IPS DF 6.9 (cell line): ENCODE data around the gene PDE4D.
"Not testable (repeated sequence)": the region's sequence is repeated elsewhere in the genome, so short reads cannot be mapped to it uniquely, and the experiment has no call there.

Experiments used
- DNase-seq: peaks from one replicate; pipeline ENCODE4 v3.0.0-alpha.2; 2013; ENCODE audit warnings: low read depth, low spot score
- H3K27ac ChIP-seq: one replicate; pipeline ENCODE4 v1.5.1; 2013; ENCODE audit warnings: low read length, control low read depth
- H3K27me3 ChIP-seq: 2 replicates; pipeline ENCODE4 v1.6.1; 2013; ENCODE audit warnings: mild to moderate bottlenecking, low read length; ENCODE audit not compliant: control insufficient read depth, insufficient read depth
- H3K36me3 ChIP-seq: 2 replicates; pipeline ENCODE4 v1.6.1; 2013; ENCODE audit warnings: low read length; ENCODE audit not compliant: control insufficient read depth, insufficient read depth
- H3K4me1 ChIP-seq: 2 replicates; pipeline ENCODE4 v1.6.1; 2013; ENCODE audit warnings: low read length; ENCODE audit not compliant: control insufficient read depth, insufficient read depth
- H3K4me3 ChIP-seq: 2 replicates; pipeline ENCODE4 v1.5.1; 2013; ENCODE audit warnings: mild to moderate bottlenecking, low read length
- H3K9me3 ChIP-seq: 2 replicates; pipeline ENCODE4 v1.6.1; 2013; ENCODE audit warnings: low read length, inconsistent platforms; ENCODE audit not compliant: control insufficient read depth, insufficient read depth
- WGBS: extraction: QIAGEN DNeasy Blood & Tissue Kit; methylation state at CpG from one replicate; pipeline ENCODE4 v1.1.7; 2013; ENCODE audit warnings: mixed read lengths, missing lambda C conversion rate; ENCODE audit not compliant: insufficient read length, insufficient coverage; 5-methylcytosine and 5-hydroxymethylcytosine counted together

PDE4D gene

GRCh38 chr5:59577485-59577884, 316.0 kb downstream of the PDE4D start:
- Histone ChIP-seq H3K27me3 (no peaks in the 10 kb centered on the region), H3K4me3 (no peak overlapping the region), H3K36me3 (no peaks in the 10 kb centered on the region), H3K9me3 (no peaks in the 10 kb centered on the region), H3K27ac (no peak overlapping the region), H3K4me1 (no peaks in the 10 kb centered on the region)
- no peak for DNase-seq
- WGBS: no CpG with 5 or more reads among the region's 1 CpG

GRCh38 chr5:59575648-59576445, 317.7 kb downstream of the PDE4D start:
- no peak for DNase-seq
- no peak overlapping the region for H3K27ac ChIP-seq
- WGBS: no CpG with 5 or more reads among the region's 3 CpGs
- no peaks in the 10 kb centered on the region for H3K27me3 ChIP-seq
- no peaks in the 10 kb centered on the region for H3K9me3 ChIP-seq
- H3K4me1 ChIP-seq: no peaks in the 10 kb centered on the region; the same call in 1 of the 2 replicates
- no peaks in the 10 kb centered on the region for H3K36me3 ChIP-seq
- no peak overlapping the region for H3K4me3 ChIP-seq

- not testable (repeated sequence) for H3K4me3 ChIP-seq, H3K36me3 ChIP-seq, H3K9me3 ChIP-seq, DNase-seq, H3K4me1 ChIP-seq, H3K27ac ChIP-seq, H3K27me3 ChIP-seq
- no CpG with 5 or more reads among the region's 5 CpGs for WGBS
These were observed 320.0 kb downstream of the PDE4D start for GRCh38 chr5:59573509-59573908.

- no peaks in the 10 kb centered on the region for H3K27me3 ChIP-seq
- H3K4me1 ChIP-seq: peaks cover 3% of the 10 kb centered on the region; the same call in 1 of the 2 replicates
- no peaks in the 10 kb centered on the region for H3K9me3 ChIP-seq
- no peaks in the 10 kb centered on the region for H3K36me3 ChIP-seq
- H3K27ac ChIP-seq: no peak overlapping the region
- WGBS: no CpG with 5 or more reads among the region's 3 CpGs
- no peak for DNase-seq
- H3K4me3 ChIP-seq: no peak overlapping the region
These were observed 322.5 kb downstream of the PDE4D start for GRCh38 chr5:59571067-59571466.

GRCh38 chr5:59569608-59570334, 323.8 kb downstream of the PDE4D start:
- H3K9me3 ChIP-seq: no peaks in the 10 kb centered on the region
- H3K27me3 ChIP-seq: no peaks in the 10 kb centered on the region
- H3K36me3 ChIP-seq: no peaks in the 10 kb centered on the region
- H3K4me3 ChIP-seq: no peak overlapping the region
- H3K4me1 ChIP-seq: peaks cover 3% of the 10 kb centered on the region; the same call in 1 of the 2 replicates
- no peak overlapping the region for H3K27ac ChIP-seq
- no CpG with 5 or more reads among the region's 3 CpGs for WGBS
- no peak for DNase-seq

GRCh38 chr5:59569158-59569557, 324.4 kb downstream of the PDE4D start:
- Histone ChIP-seq H3K27ac (no peak overlapping the region), H3K9me3 (no peaks in the 10 kb centered on the region), H3K27me3 (no peaks in the 10 kb centered on the region), H3K36me3 (no peaks in the 10 kb centered on the region), H3K4me1 (peaks cover 3% of the 10 kb centered on the region; the same call in 1 of the 2 replicates), H3K4me3 (no peak overlapping the region)
- WGBS: 100% methylated on average over 1 of the region's 4 CpGs
- DNase-seq: no peak

- H3K9me3 ChIP-seq: no peaks in the 10 kb centered on the region
- H3K4me3 ChIP-seq: no peak overlapping the region
- H3K4me1 ChIP-seq: peaks cover 5% of the 10 kb centered on the region; the same call in 1 of the 2 replicates
- WGBS: no CpG with 5 or more reads among the region's 2 CpGs
- no peaks in the 10 kb centered on the region for H3K27me3 ChIP-seq
- DNase-seq: no peak
- H3K27ac ChIP-seq: no peak overlapping the region
- no peaks in the 10 kb centered on the region for H3K36me3 ChIP-seq
These were observed 325.4 kb downstream of the PDE4D start for GRCh38 chr5:59568161-59568560.

GRCh38 chr5:59565551-59565950, 328.0 kb downstream of the PDE4D start:
- no peaks in the 10 kb centered on the region for H3K27me3 ChIP-seq
- DNase-seq: no peak
- H3K9me3 ChIP-seq: no peaks in the 10 kb centered on the region
- no CpG with 5 or more reads among the region's 2 CpGs for WGBS
- no peaks in the 10 kb centered on the region for H3K36me3 ChIP-seq
- H3K27ac ChIP-seq: no peak overlapping the region
- no peak overlapping the region for H3K4me3 ChIP-seq
- H3K4me1 ChIP-seq: peaks cover 7% of the 10 kb centered on the region

- no peak for DNase-seq
- H3K4me3 ChIP-seq: no peak overlapping the region
- no peaks in the 10 kb centered on the region for H3K36me3 ChIP-seq
- no CpG with 5 or more reads among the region's 1 CpG for WGBS
- peaks cover 7% of the 10 kb centered on the region for H3K4me1 ChIP-seq
- no peak overlapping the region for H3K27ac ChIP-seq
- no peaks in the 10 kb centered on the region for H3K9me3 ChIP-seq
- no peaks in the 10 kb centered on the region for H3K27me3 ChIP-seq
These were observed 328.6 kb downstream of the PDE4D start for GRCh38 chr5:59564895-59565294.

GRCh38 chr5:59562756-59563389, 330.7 kb downstream of the PDE4D start:
- no CpG with 5 or more reads among the region's 3 CpGs for WGBS
- Histone ChIP-seq H3K4me3 (no peak overlapping the region), H3K27ac (no peak overlapping the region), H3K36me3 (no peaks in the 10 kb centered on the region), H3K4me1 (peaks cover 3% of the 10 kb centered on the region), H3K27me3 (no peaks in the 10 kb centered on the region), H3K9me3 (no peaks in the 10 kb centered on the region)
- DNase-seq: peak; percentile 43
